ENCODE data around the gene ZCCHC18. TPM values are rescaled to one million over a fixed set of nuclear protein-coding genes. Genes with fewer than 3 reads are reported as not detected.
"Not testable (repeated sequence)": the region's sequence is repeated elsewhere in the genome, so short reads cannot be mapped to it uniquely, and the experiment has no call there.

Gene ZCCHC18
- total RNA-seq, 2 donors from 2014 or later, result 2.3 TPM

- H3K9ac ChIP-seq (ENCODE audit: extremely low read depth, low read length, poor library complexity, severe bottlenecking), result no peak overlapping the region
- H3K36me3 ChIP-seq (ENCODE audit: control insufficient read depth, insufficient read depth, low read length), result no peaks in the 10 kb centered on the region
- no peaks in the 10 kb centered on the region for H3K27me3 ChIP-seq (ENCODE audit: control insufficient read depth, insufficient read depth, low read length, poor library complexity, severe bottlenecking)
- Mint-ChIP-seq H3K27ac (no peak overlapping the region), H3K9me3 (peaks cover 23% of the 10 kb centered on the region), H3K27me3 (ENCODE audit: insufficient read depth) (peaks cover under 1% of the 10 kb centered on the region), H3K4me1 (peaks cover under 1% of the 10 kb centered on the region), H3K36me3 (ENCODE audit: low read depth) (no peaks in the 10 kb centered on the region), H3K4me3 (no peak overlapping the region)
- 90% methylated on average over 10 of the region's 10 CpGs; no CpG with 5 or more reads in 1 of the 2 experiments for WGBS, 2 experiments (ENCODE audit: insufficient coverage in 1 of 2, insufficient read length in 1 of 2)
- H3K27ac ChIP-seq (ENCODE audit: low read depth, low read length), result no peak overlapping the region
- DNase-seq, result no peak
- no peaks in the 10 kb centered on the region for H3K4me1 ChIP-seq (ENCODE audit: control insufficient read depth, insufficient read depth, low read length)
- no peaks in the 10 kb centered on the region for H3K9me3 ChIP-seq (ENCODE audit: control insufficient read depth, low read length)
- H3K4me3 ChIP-seq (ENCODE audit: low read length), result no peak overlapping the region
- no peak for TF ChIP-seq CTCF (conservative IDR thresholded peaks at IDR 0.05)
These were observed 7.6 kb upstream of the ZCCHC18 start for GRCh38 chrX:104104676-104105075.

GRCh38 chrX:104105330-104106262 is 6.7 kb upstream of the ZCCHC18 start:
- 88 to 98% methylated on average over 4 to 10 of the region's 11 CpGs for WGBS, 2 experiments (ENCODE audit: insufficient coverage in 1 of 2, insufficient read length in 1 of 2)
- Mint-ChIP-seq H3K4me3 (no peak overlapping the region), H3K36me3 (ENCODE audit: low read depth) (no peaks in the 10 kb centered on the region), H3K9me3 (peaks cover 30% of the 10 kb centered on the region), H3K27me3 (ENCODE audit: insufficient read depth) (no peaks in the 10 kb centered on the region), H3K27ac (no peak overlapping the region), H3K4me1 (peaks cover 7% of the 10 kb centered on the region)
- Histone ChIP-seq H3K27ac (ENCODE audit: low read depth, low read length) (no peak overlapping the region), H3K27me3 (ENCODE audit: control insufficient read depth, insufficient read depth, low read length, poor library complexity, severe bottlenecking) (no peaks in the 10 kb centered on the region), H3K9ac (ENCODE audit: extremely low read depth, low read length, poor library complexity, severe bottlenecking) (no peak overlapping the region), H3K9me3 (ENCODE audit: control insufficient read depth, low read length) (no peaks in the 10 kb centered on the region), H3K4me3 (ENCODE audit: low read length) (no peak overlapping the region), H3K36me3 (ENCODE audit: control insufficient read depth, insufficient read depth, low read length) (no peaks in the 10 kb centered on the region), H3K4me1 (ENCODE audit: control insufficient read depth, insufficient read depth, low read length) (no peaks in the 10 kb centered on the region)
- DNase-seq, result no peak
- no peak for TF ChIP-seq CTCF (conservative IDR thresholded peaks at IDR 0.05)

- 78 to 100% methylated on average over 1 of the region's 1 CpG for WGBS, 2 experiments (ENCODE audit: insufficient coverage in 1 of 2, insufficient read length in 1 of 2)
- Histone ChIP-seq H3K27me3 (ENCODE audit: control insufficient read depth, insufficient read depth, low read length, poor library complexity, severe bottlenecking) (no peaks in the 10 kb centered on the region), H3K27ac (ENCODE audit: low read depth, low read length) (no peak overlapping the region), H3K9me3 (ENCODE audit: control insufficient read depth, low read length) (no peaks in the 10 kb centered on the region), H3K4me1 (ENCODE audit: control insufficient read depth, insufficient read depth, low read length) (no peaks in the 10 kb centered on the region), H3K4me3 (ENCODE audit: low read length) (no peak overlapping the region), H3K9ac (ENCODE audit: extremely low read depth, low read length, poor library complexity, severe bottlenecking) (no peak overlapping the region), H3K36me3 (ENCODE audit: control insufficient read depth, insufficient read depth, low read length) (no peaks in the 10 kb centered on the region)
- Mint-ChIP-seq H3K4me1 (peaks cover 10% of the 10 kb centered on the region), H3K27me3 (ENCODE audit: insufficient read depth) (no peaks in the 10 kb centered on the region), H3K27ac (no peak overlapping the region), H3K9me3 (peaks cover 43% of the 10 kb centered on the region), H3K4me3 (no peak overlapping the region), H3K36me3 (ENCODE audit: low read depth) (no peaks in the 10 kb centered on the region)
- no peak for DNase-seq
- no peak for TF ChIP-seq CTCF (conservative IDR thresholded peaks at IDR 0.05)
These were observed 3.4 kb upstream of the ZCCHC18 start for GRCh38 chrX:104108955-104109354.

- WGBS, 2 experiments (ENCODE audit: insufficient coverage in 1 of 2, insufficient read length in 1 of 2), result 80 to 100% methylated on average over 1 to 6 of the region's 6 CpGs
- not testable (repeated sequence) for H3K27ac ChIP-seq (ENCODE audit: low read depth, low read length); H3K27me3 ChIP-seq (ENCODE audit: control insufficient read depth, insufficient read depth, low read length, poor library complexity, severe bottlenecking); H3K27ac Mint-ChIP-seq; H3K4me1 ChIP-seq (ENCODE audit: control insufficient read depth, insufficient read depth, low read length); H3K36me3 Mint-ChIP-seq (ENCODE audit: low read depth); H3K27me3 Mint-ChIP-seq (ENCODE audit: insufficient read depth); H3K36me3 ChIP-seq (ENCODE audit: control insufficient read depth, insufficient read depth, low read length); H3K4me1 Mint-ChIP-seq; DNase-seq; H3K4me3 Mint-ChIP-seq; H3K9ac ChIP-seq (ENCODE audit: extremely low read depth, low read length, poor library complexity, severe bottlenecking); H3K9me3 ChIP-seq (ENCODE audit: control insufficient read depth, low read length)
- peaks cover 53% of the 10 kb centered on the region for H3K9me3 Mint-ChIP-seq
- peak overlapping the region; percentile 88 for H3K4me3 ChIP-seq (ENCODE audit: low read length)
These were observed 1.7 kb upstream of the ZCCHC18 start for GRCh38 chrX:104110491-104111240.

All from endodermal cell (in vitro differentiated cells).